HCT116 (cell line): ENCODE results near the gene SMPX. TPM values are rescaled to one million over a fixed set of nuclear protein-coding genes. Genes with fewer than 3 reads are reported as not detected.

ENCODE experiments used
- ATAC-seq: fragments of 200-7000 bp; cut with Tn5 transposase; 2 replicates; pipeline ENCODE4 v1.9.1; 2020; ENCODE audit warnings: mild to moderate bottlenecking, moderate library complexity
- BruUV-seq: library from RNA; stranded (reverse); fragments of 400-500 nt; replicated peaks from 2 replicates; lab custom pipeline; 2021; lab: Mats Ljungman, UMichigan
- CTCF ChIA-PET: fragments of 300-600 bp; sonication (Branson Sonifier 250); formaldehyde crosslinking; loops from one replicate; lab custom pipeline; 2021; ENCODE audit warnings: antibody characterized with exemption; lab: Charles Lee
- POLR2A ChIA-PET: fragments of 300-600, 350-600 bp; sonication (Branson Sonifier 250); formaldehyde crosslinking; loops from one replicate; lab custom pipeline; 2021; ENCODE audit warnings: antibody characterized with exemption; lab: Charles Lee
- RAD21 ChIA-PET, 2 experiments: fragments of 300-600 bp; sonication (Branson Sonifier 250); formaldehyde crosslinking; loops; one replicate each; lab custom pipeline; 2023; ENCODE audit warnings: low total read pairs in 2 of 2; ENCODE audit not compliant: uncharacterized antibody in 2 of 2, unreplicated experiment in 2 of 2, low non-redundant PET in 1 of 2; lab: Charles Lee
- DNase-seq: peaks from one replicate; pipeline ENCODE4 v3.0.0-alpha.2; 2010; ENCODE audit warnings: low read depth, low spot score
- H2AFZ ChIP-seq: fragments of 200-600 bp; shearing (Covaris generic), sonication (generic); 2 replicates; pipeline ENCODE4 v1.6.1; 2017; ENCODE audit warnings: low read depth, mixed run types, mixed read lengths, antibody characterized with exemption, low read length; ENCODE audit not compliant: poor library complexity, severe bottlenecking
- H3K27ac ChIP-seq: 2 replicates; pipeline ENCODE4 v1.5.1; 2012; ENCODE audit warnings: low read depth, low read length
- H3K27me3 ChIP-seq: fragments of 200-600 bp; sonication (generic); 2 replicates; pipeline ENCODE4 v1.6.1; 2016; ENCODE audit warnings: mixed run types, low read length, mixed read lengths; ENCODE audit not compliant: insufficient read depth
- H3K36me3 ChIP-seq, 2 experiments: fragments of 200-500 bp in 1 of 2; fragments of 200-600 bp in 1 of 2; sonication (Bioruptor generic) in 1 of 2; sonication (generic) in 1 of 2; 2 replicates each; pipeline versions ENCODE4 v1.5.1 to v1.6.1; 2014 to 2016; ENCODE audit warnings: low read length in 2 of 2, inconsistent platforms in 1 of 2, mixed read lengths in 1 of 2, mixed run types in 1 of 2; ENCODE audit not compliant: insufficient read depth in 2 of 2, control insufficient read depth in 1 of 2
- H3K4me1 ChIP-seq, 2 experiments: fragments of 200-600 bp in 1 of 2; sonication (generic) in 1 of 2; 2 replicates each; pipeline versions ENCODE4 v1.5.1 to v1.6.1; 2012 to 2017; ENCODE audit warnings: low read length in 2 of 2, inconsistent platforms in 1 of 2, mild to moderate bottlenecking in 1 of 2, mixed read lengths in 1 of 2, mixed run types in 1 of 2, moderate library complexity in 1 of 2; ENCODE audit not compliant: insufficient read depth in 2 of 2, control insufficient read depth in 1 of 2
- H3K4me2 ChIP-seq: fragments of 200-600 bp; sonication (generic); 2 replicates; pipeline ENCODE4 v1.6.1; 2017; ENCODE audit warnings: mixed run types, low read length, mixed read lengths
- H3K4me3 ChIP-seq, 2 experiments: fragments of 200-600 bp in 1 of 2; sonication (generic) in 1 of 2; replicated peaks in 1 of 2; 2 replicates each; pipeline ENCODE4 v1.5.1; 2011 to 2016; ENCODE audit warnings: low read length in 2 of 2, control low read depth in 1 of 2, low read depth in 1 of 2, mild to moderate bottlenecking in 1 of 2, mixed read lengths in 1 of 2, mixed run types in 1 of 2
- H3K79me2 ChIP-seq: fragments of 200-600 bp; sonication (generic); 2 replicates; pipeline ENCODE4 v1.6.1; 2017; ENCODE audit warnings: mild to moderate bottlenecking, mixed run types, low read length, moderate library complexity, mixed read lengths; ENCODE audit not compliant: insufficient read depth
- H3K9ac ChIP-seq: fragments of 200-600 bp; sonication (generic); 2 replicates; pipeline ENCODE4 v1.6.1; 2016; ENCODE audit warnings: low read length, mixed read lengths
- H3K9me2 ChIP-seq: fragments of 200-600 bp; sonication (generic), shearing (Covaris generic); 2 replicates; pipeline ENCODE4 v1.6.1; 2017; ENCODE audit warnings: mixed run types, mild to moderate bottlenecking, moderate library complexity; ENCODE audit not compliant: insufficient read depth
- H3K9me3 ChIP-seq, 2 experiments: fragments of 200-500 bp in 1 of 2; fragments of 200-600 bp in 1 of 2; sonication (Bioruptor generic) in 1 of 2; sonication (generic) in 1 of 2; 2 replicates each; pipeline ENCODE4 v1.6.1; 2014 to 2017; ENCODE audit warnings: low read length in 2 of 2, mixed read lengths in 2 of 2, inconsistent platforms in 1 of 2, low read depth in 1 of 2, mild to moderate bottlenecking in 1 of 2, mixed run types in 1 of 2, moderate library complexity in 1 of 2; ENCODE audit not compliant: control insufficient read depth in 1 of 2, insufficient read depth in 1 of 2
- H4K20me1 ChIP-seq: fragments of 200-600 bp; sonication (generic), shearing (Covaris generic); 2 replicates; pipeline ENCODE4 v1.6.1; 2017; ENCODE audit warnings: mixed run types, mild to moderate bottlenecking, moderate library complexity; ENCODE audit not compliant: insufficient read depth
- ATF3 ChIP-seq: IDR thresholded peaks from 2 replicates; pipeline ENCODE4 v1.6.1; 2012
- CBX3 ChIP-seq: IDR thresholded peaks from 2 replicates; pipeline ENCODE4 v1.6.1; 2012; ENCODE audit warnings: low read depth
- CEBPB ChIP-seq: IDR thresholded peaks from 2 replicates; pipeline ENCODE4 v1.6.1; 2012; ENCODE audit warnings: low read depth
- EZH2 ChIP-seq: fragments of 200-600 bp; sonication (generic); IDR thresholded peaks from 2 replicates; pipeline ENCODE4 v1.6.1; 2017; ENCODE audit warnings: antibody characterized with exemption, mixed run types
- POLR2AphosphoS5 ChIP-seq: IDR thresholded peaks from 2 replicates; pipeline ENCODE4 v1.6.1; 2011; ENCODE audit warnings: mild to moderate bottlenecking, low read depth, low read length, moderate library complexity
- RAD21 ChIP-seq: IDR thresholded peaks from 2 replicates; pipeline ENCODE4 v1.6.1; 2012; ENCODE audit warnings: low read depth, mild to moderate bottlenecking
- REST ChIP-seq: IDR thresholded peaks from 2 replicates; pipeline ENCODE4 v1.6.1; 2012; ENCODE audit warnings: low read depth
- SIN3A ChIP-seq: IDR thresholded peaks from 2 replicates; pipeline ENCODE4 v1.6.1; 2012; ENCODE audit warnings: low read depth
- TCF7L2 ChIP-seq: IDR thresholded peaks from 2 replicates; pipeline ENCODE4 v1.7.0; 2011; ENCODE audit warnings: borderline replicate concordance, inconsistent platforms; ENCODE audit not compliant: insufficient read depth, insufficient read length; ENCODE audit errors: extremely low read depth
- YY1 ChIP-seq: IDR thresholded peaks from 2 replicates; pipeline ENCODE4 v1.6.1; 2011; ENCODE audit warnings: low read length, low read depth, moderate library complexity, mild to moderate bottlenecking; ENCODE audit not compliant: insufficient replicate concordance; ENCODE audit errors: extremely low read depth
- ZFX ChIP-seq: fragments of 450-650 bp; IDR thresholded peaks from 2 replicates; pipeline ENCODE4 v1.6.1; 2017
- intact Hi-C: fragments of 100-400 bp; cut with micrococcal nuclease; formaldehyde crosslinking; loops from 2 replicates; pipeline ENCODE4 v1.10.0; 2022
- total RNA-seq: library from RNA; stranded (reverse); gene quantifications from one replicate; pipeline ENCODE4 v1.2.1, GENCODE V29; 2021; ENCODE audit not compliant: unreplicated experiment

The SMPX gene
- total RNA-seq, 1 experiment from 2014 or later = 0.59 TPM

GRCh38 chrX:21802839-21803238 is 44.9 kb upstream of the SMPX start (continued):
- TF ChIP-seq REST (no peak), POLR2AphosphoS5 (no peak), CEBPB (no peak), CBX3 (no peak)
- TF ChIP-seq, all 23 proteins: peak for 0

- no peak for DNase-seq
- Histone ChIP-seq H3K4me1 (peaks cover 39 to 44% of the 10 kb centered on the region in 2 experiments), H2AFZ (no peak overlapping the region), H3K9me2 (no peaks in the 10 kb centered on the region), H3K27me3 (no peaks in the 10 kb centered on the region), H3K36me3 (no peaks in the 10 kb centered on the region), H3K9ac (no peak overlapping the region)
- RAD21 ChIA-PET = no interaction called here
- no TSS peak for BruUV-seq
- no peak for TF ChIP-seq REST
- TF ChIP-seq EZH2 = no peak
- no peak for TF ChIP-seq ATF3
- no peak for TF ChIP-seq TCF7L2
- TF ChIP-seq RAD21 = no peak
- no peak for TF ChIP-seq ZFX
- TF ChIP-seq CEBPB = no peak
- TF ChIP-seq SIN3A = no peak
- TF ChIP-seq YY1 = no peak
- TF ChIP-seq, all 23 proteins: peak for 0
- ChIA-PET CTCF (no interaction called here), POLR2A (no interaction called here)
- no peak for ATAC-seq
- Histone ChIP-seq H3K27ac (no peak overlapping the region), H3K9me3 (no peaks in the 10 kb centered on the region), H3K4me3 (no peak overlapping the region), H3K79me2 (no peaks in the 10 kb centered on the region), H3K4me2 (no peak overlapping the region), H4K20me1 (no peaks in the 10 kb centered on the region)
- intact Hi-C loops = no loop called here
Observed at GRCh38 chrX:21802054-21802670, 44.2 kb upstream of the SMPX start.
